GM10266 (cell line): Measurements from ENCODE around the gene SETBP1.

Source experiments
- DNase-seq: peaks from one replicate; pipeline ENCODE4 v3.0.0; 2012; ENCODE audit errors: extremely low spot score
- TF ChIP-seq, protein P1 (sequence below): IDR thresholded peaks from 2 replicates; pipeline ENCODE4 v1.5.1; 2012; ENCODE audit warnings: mild to moderate bottlenecking, low read depth; ENCODE audit not compliant: control insufficient read depth, insufficient read depth; ENCODE audit errors: missing control alignments

The SETBP1 gene

DNA sequence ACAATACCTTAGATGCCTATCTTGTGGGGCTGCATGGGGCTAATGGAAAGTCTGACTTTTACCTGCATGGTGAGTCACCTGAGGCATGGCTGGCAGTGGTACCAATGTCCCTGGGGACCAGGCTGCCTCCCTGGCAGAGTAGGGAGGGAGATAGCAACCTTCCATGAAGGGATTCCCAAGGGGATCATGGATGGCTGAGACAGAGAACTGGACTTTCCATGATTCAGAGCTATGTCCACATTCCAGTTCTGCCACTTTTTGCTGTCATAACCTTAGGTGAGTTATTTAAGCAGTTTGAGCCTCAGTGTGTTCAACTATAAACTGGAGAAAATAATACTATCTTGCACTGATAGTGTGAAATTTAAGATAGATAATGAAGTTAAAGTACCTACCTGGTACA lies 178.6 kb downstream of the SETBP1 start:
- TF ChIP-seq, protein P1, sequence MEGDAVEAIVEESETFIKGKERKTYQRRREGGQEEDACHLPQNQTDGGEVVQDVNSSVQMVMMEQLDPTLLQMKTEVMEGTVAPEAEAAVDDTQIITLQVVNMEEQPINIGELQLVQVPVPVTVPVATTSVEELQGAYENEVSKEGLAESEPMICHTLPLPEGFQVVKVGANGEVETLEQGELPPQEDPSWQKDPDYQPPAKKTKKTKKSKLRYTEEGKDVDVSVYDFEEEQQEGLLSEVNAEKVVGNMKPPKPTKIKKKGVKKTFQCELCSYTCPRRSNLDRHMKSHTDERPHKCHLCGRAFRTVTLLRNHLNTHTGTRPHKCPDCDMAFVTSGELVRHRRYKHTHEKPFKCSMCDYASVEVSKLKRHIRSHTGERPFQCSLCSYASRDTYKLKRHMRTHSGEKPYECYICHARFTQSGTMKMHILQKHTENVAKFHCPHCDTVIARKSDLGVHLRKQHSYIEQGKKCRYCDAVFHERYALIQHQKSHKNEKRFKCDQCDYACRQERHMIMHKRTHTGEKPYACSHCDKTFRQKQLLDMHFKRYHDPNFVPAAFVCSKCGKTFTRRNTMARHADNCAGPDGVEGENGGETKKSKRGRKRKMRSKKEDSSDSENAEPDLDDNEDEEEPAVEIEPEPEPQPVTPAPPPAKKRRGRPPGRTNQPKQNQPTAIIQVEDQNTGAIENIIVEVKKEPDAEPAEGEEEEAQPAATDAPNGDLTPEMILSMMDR = no peak
- no peak for DNase-seq

DNA sequence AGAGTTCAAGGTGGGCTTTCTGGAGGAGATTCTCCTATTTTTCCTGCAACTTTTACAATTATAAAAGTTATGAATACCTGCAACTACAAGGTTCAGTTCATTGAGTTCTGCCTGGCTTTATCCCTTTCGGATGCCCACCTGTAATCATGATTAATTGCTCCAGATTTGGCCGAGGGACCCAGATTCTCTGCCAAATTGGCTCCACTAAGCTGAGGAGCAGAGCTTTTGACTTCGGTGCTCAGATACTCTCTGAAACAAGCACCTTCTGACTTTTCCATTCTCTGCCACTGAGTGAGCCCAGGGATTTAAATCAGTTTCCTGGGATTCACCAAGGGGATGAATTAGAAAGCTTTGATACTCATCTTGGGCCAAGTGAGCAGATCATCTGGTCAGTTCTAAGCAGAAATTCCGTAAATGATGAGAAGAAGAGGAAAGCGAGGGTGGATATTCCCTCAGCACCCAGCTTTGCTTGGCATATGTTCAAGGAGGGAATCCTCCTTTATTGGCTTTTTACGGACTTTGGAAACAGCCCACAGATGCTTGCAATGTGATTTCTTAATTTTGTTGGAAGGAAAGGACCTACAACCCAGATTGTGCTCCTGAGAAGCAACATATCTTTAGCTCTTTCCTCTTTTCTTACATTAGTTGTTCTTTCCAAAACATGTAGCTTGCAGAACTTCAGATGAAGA lies 179.2 kb downstream of the SETBP1 start:
- TF ChIP-seq, protein P1 = no peak
- DNase-seq = no peak

DNA sequence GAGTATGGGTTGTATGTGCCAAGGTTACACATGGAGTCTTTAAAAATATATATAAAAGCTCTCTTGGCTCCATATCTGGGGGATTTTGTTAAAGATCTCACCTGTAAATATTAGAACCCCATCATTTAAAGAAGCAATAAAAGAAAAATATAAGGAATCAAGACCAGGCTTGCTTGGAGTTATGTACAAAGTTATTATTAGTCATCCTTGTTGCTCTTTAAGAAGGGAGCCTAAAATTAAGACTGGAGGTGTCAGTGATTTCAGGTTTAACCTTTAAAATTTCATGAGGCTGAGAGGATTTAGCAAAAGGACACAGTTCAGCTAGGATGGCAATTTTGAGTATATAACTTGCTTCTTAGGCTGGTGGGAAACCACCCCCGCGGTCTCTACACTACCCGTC lies 181.4 kb downstream of the SETBP1 start:
- TF ChIP-seq, protein P1 = no peak
- no peak for DNase-seq

DNA sequence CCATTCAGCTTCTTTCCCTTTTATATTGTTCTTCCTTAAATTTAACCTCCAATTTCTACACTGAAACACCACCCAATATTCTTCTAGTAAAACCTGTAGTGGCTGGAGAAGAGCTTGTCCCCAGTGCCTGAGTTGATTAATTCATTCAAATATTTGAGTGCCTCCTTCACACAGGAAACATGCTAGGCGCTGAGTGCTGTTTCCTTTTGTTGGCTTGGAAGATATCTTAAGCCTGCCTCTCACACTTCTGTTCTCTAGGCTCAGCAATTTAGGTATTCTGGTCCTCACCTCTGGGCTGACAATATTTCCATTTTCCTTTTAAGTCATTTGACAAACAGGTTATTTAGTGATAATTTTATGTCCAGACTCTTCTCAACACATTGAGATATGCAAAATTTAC lies 185.4 kb downstream of the SETBP1 start:
- no peak for DNase-seq
- TF ChIP-seq, protein P1 = no peak

DNA sequence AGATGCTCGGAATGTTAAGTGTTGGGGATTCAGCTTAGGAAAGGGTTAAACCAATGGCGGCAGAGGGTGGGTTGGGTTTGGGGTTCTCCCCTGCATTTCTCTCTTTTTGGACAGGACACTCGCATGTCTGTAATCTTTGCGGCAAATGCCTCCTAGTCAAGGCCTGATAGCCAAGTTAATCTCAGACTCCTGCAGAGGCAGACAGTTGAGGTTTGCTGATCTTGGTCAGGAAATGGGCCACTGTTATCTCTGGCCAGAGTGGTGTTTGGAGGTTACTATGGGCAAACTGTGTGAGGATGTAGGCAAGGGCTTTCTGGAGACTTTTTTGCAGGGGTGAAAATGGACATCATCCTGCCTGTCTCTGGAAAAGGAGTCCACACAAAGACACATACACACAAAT lies 188.8 kb downstream of the SETBP1 start:
- TF ChIP-seq, protein P1 = no peak
- DNase-seq = no peak

DNA sequence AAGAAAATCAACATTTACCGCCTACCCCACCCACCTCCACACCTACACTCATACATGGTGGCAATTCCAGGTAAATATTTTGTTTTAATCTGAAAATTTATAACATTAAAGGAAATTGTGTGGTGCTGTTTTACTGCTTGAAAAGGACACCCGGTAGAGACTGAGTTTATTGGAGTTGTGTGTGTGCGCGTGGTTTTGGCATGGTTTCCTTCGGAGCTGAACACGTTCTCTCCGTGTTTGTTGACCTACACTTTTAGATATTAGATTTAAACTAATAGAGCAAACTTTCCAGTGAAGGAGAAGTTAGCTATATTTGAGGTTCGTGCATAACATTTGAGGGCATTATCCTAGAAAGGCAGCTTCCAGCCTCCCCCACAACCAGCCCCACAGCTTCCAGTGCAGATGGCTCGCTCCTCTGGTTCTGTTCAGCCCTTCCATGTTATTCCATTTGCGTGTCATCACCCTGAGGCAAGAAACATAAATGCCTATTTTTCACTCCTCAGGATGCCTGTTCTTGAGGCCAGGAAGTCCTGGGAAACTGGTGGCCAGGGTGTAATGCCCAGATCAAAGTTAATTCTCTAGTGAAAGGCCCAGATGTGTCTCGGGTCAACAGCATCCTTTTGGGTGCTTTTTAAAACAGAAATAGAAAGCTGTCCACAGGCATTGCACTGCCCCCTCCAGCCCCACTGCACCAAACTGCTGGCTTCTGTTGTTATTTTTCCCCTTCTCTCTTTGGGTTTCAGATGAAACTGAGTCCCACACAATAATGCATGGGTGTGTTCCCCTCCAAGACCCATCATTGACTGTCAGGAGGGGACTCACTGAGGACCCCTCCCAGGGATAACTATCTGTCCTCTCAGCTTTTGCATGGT lies 190.2 kb downstream of the SETBP1 start:
- peak; percentile 14 for DNase-seq
- TF ChIP-seq, protein P1 = peak; percentile 31

DNA sequence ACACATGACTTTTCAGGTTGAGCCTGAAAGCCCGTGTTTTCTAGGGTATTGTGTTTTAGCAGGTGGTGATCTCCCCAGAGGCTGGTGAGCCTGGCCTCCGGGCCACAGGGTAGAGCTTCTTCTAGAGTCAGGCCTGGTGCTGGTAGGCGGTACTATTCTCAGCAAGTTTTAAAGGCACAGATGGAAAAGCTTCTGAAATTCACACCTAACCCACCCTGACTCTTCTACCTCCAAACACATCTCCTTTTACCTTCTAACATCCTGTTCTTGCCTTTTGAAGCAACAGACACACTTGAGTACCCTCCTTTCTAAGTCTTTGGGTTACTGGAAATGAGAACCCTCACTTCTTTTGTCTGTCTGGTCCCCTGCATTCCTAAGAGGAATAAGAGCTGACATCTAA lies 191.1 kb downstream of the SETBP1 start:
- no peak for DNase-seq
- TF ChIP-seq, protein P1 = no peak
